HG02852 (cell line): ENCODE measurements around the gene MACIR.

ENCODE experiments used
- ATAC-seq: cut with Tn5 transposase; IDR thresholded peaks from one replicate; pipeline ENCODE4 v1.9.1; 2021; ENCODE audit warnings: mild to moderate bottlenecking, moderate library complexity; ENCODE audit not compliant: unreplicated experiment

Gene MACIR

GRCh38 chr5:103244398-103244797 lies 14.2 kb upstream of the MACIR start:
- ATAC-seq = no peak

- ATAC-seq = no peak
These were observed 12.8 kb upstream of the MACIR start for GRCh38 chr5:103245761-103246160.

- ATAC-seq = no peak
These were observed 11.4 kb upstream of the MACIR start for GRCh38 chr5:103247118-103247517.

- ATAC-seq = no peak
These were observed 9.5 kb upstream of the MACIR start for GRCh38 chr5:103249068-103249467.

GRCh38 chr5:103254921-103255320 lies 3.6 kb upstream of the MACIR start:
- ATAC-seq = no peak

GRCh38 chr5:103255691-103256090 lies 2.9 kb upstream of the MACIR start:
- ATAC-seq = no peak

GRCh38 chr5:103256178-103256577 lies 2.4 kb upstream of the MACIR start:
- no peak for ATAC-seq

- ATAC-seq = peak; percentile 34
These were observed 568 bp downstream of the MACIR start for GRCh38 chr5:103258957-103259704.

GRCh38 chr5:103259705-103260355 lies 1.3 kb downstream of the MACIR start:
- no peak for ATAC-seq

GRCh38 chr5:103260951-103261350 lies 2.4 kb downstream of the MACIR start:
- ATAC-seq = peak; percentile 26

GRCh38 chr5:103262422-103262871 lies 3.9 kb downstream of the MACIR start:
- no peak for ATAC-seq

GRCh38 chr5:103263054-103263453 lies 4.5 kb downstream of the MACIR start:
- no peak for ATAC-seq

GRCh38 chr5:103264508-103264907 lies 5.9 kb downstream of the MACIR start:
- ATAC-seq = no peak

- ATAC-seq = no peak
These were observed 12.0 kb downstream of the MACIR start for GRCh38 chr5:103270581-103270980.

GRCh38 chr5:103271570-103272289 lies 13.2 kb downstream of the MACIR start:
- no peak for ATAC-seq

- no peak for ATAC-seq
These were observed 13.8 kb downstream of the MACIR start for GRCh38 chr5:103272377-103272776.

- ATAC-seq = no peak
These were observed 15.4 kb downstream of the MACIR start for GRCh38 chr5:103273952-103274351.

GRCh38 chr5:103275851-103276250 lies 17.3 kb downstream of the MACIR start:
- ATAC-seq = no peak

- no peak for ATAC-seq
These were observed 22.4 kb downstream of the MACIR start for GRCh38 chr5:103280967-103281366.

- ATAC-seq = no peak
These were observed 24.6 kb downstream of the MACIR start for GRCh38 chr5:103283120-103283519.

- ATAC-seq = no peak
These were observed 25.3 kb downstream of the MACIR start for GRCh38 chr5:103283869-103284268.

GRCh38 chr5:103286622-103287021 lies 28.1 kb downstream of the MACIR start:
- no peak for ATAC-seq
